IPS DF 4.7 (cell line): ENCODE measurements around the gene UTRN.

Experiments used
- DNase-seq: peaks from one replicate; pipeline ENCODE4 v3.0.0-alpha.2; 2013; ENCODE audit warnings: low spot score; ENCODE audit errors: extremely low read depth

Gene UTRN

DNA sequence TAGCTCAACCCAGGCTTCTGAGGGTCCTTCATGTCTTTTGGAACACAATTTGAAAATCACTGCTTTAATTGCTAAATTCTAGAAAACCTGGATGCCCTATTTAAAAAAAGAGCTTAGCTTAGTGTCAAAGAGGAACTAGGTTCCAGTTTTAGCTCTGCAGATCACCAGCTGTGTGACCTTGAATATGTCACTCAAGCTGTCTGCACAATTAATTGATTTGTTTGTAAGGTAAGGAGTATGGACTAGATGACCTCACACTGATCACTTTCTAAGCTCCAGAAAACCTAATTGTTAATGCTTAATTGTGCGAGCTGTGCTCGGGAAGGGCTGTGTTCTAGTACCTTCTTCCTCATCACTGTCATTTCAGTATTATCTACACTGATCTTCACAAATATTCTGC, 26.2 kb downstream of the UTRN start:
- DNase-seq = no peak

- DNase-seq = no peak
Measured at GRCh38 chr6:144314003-144314485, 28.9 kb downstream of the UTRN start.

GRCh38 chr6:144314562-144314961, 29.4 kb downstream of the UTRN start:
- DNase-seq = no peak

DNA sequence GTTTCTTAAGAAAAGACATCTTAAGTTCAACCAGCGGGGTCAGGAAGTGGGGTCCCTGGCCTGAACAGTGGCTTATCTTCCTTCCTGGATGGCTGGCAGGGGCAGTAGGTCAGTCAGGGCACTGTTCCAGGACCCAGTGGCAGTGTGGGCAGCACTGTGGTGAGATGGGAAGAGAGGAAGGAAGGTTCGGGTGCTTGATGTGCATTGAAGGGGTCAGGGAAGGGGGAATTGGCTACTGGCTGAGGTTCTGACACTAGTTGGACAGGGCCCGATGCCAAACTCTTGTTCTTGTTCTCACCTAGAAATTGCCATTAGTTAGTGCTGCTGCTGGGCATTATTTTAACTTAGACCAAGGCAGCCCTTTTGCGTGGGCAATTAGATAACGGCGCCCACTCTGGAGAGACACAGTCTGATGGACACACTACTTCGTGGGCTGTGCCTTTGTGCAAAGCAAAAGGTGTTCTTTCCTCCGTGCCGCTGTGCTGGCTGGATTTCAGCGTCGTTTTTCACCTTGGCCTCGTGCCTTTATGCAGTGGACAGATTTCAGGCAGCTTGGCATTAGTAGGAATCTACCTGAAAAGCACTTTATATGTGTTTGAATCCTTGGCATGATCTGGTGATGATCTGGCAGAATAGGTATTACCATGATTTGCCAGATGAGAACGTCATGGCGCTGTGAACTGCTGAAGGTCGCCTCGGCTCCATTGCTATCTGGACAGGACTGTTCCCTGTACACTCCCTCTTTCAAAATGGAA, 30.3 kb downstream of the UTRN start:
- DNase-seq = no peak

GRCh38 chr6:144315981-144316861, 31.1 kb downstream of the UTRN start:
- no peak for DNase-seq

GRCh38 chr6:144316862-144317195, 31.7 kb downstream of the UTRN start:
- DNase-seq = no peak

- DNase-seq = no peak
Measured at GRCh38 chr6:144317736-144318135, 32.6 kb downstream of the UTRN start.

GRCh38 chr6:144319211-144319610, 34.1 kb downstream of the UTRN start:
- DNase-seq = no peak

GRCh38 chr6:144320741-144321140, 35.6 kb downstream of the UTRN start:
- DNase-seq = no peak

GRCh38 chr6:144321839-144322591, 36.9 kb downstream of the UTRN start:
- no peak for DNase-seq

- no peak for DNase-seq
Measured at GRCh38 chr6:144325232-144325631, 40.1 kb downstream of the UTRN start.

DNA sequence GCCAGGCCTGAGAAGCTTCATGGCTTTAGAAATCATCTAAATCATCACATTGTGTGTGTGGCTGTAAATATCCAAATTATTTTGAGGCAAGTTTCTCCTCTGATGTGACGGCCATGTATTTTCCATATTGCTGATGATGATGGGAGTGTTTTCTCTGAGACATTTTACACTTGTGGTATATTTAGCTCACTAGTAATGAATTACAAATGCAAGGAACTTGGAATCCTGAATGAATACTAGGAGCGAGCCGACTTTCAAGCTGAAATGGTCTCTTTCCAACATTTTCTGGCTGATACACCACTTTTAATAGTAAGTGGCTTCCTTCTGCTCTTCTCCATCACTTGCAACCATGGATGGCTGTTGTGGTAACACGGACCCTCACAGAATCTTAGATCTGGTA, 41.3 kb downstream of the UTRN start:
- DNase-seq = no peak

DNA sequence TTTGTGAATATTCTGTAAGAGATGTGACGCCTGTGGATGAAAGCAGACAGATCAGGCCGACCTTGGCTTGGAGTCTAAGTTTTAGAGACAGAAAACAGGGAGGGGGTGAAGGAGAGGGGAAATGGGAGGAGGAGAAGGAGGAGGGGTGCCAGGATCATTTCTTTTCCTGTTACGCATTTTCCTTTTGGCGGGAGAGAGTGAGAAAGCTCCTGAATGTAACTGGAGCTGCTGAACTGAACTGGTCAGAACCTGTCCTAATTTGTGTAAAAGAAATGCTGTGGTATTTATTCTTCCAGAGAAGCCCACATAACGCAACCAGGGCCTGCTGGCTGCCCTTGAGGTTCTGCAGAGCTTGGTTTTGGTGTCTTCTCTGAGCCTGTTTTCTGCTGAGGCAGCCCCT, 41.9 kb downstream of the UTRN start:
- no peak for DNase-seq

- DNase-seq = peak; percentile 82
Measured at GRCh38 chr6:144330017-144330987, 45.2 kb downstream of the UTRN start.

- no peak for DNase-seq
Measured at GRCh38 chr6:144331491-144331969, 46.4 kb downstream of the UTRN start.

DNA sequence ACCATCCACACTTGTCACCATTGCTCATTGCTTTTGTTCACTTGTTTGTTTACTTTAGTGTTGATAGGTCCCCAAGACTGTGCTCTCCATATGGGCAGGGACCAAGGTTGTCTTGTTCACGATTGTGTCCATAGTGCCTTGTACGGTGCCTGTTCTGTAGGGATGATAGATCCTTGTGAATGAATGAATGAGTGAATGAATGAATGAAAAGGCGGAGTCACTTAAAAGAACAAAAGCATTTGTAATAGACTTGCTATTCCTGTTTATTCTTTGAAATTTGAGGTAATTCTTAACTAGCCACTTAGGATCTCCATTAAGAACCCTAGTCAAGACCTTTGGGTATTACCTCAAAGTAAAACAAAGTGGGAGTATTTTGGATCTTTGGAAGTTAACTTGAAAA, 47.0 kb downstream of the UTRN start:
- no peak for DNase-seq

DNA sequence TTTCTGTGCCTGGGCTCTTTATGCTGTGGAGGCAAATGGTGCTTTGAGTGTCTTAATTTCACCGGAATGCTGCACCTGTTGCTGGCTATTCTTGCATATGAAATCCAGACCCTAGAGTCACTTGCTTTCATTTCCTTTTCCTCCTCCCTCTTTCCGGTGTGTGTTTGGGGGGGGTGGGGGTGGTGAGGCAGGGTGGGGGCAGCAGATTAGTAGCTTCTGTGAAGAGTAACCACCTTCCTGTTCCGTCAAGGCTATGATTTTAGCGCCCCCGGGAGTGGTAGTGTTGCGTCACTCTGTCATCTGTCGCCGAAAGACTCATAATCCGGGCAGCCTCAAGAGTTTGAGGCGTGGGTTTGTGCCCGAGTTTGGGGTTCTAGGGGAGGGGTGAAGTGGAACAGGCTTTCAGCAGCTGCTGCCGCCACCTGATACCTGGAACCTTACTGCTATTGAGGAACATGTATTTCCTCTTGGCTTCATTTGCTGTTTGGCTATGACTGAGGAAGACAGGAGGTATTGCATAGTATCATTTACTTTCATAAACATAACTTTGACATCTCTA, 49.1 kb downstream of the UTRN start:
- no peak for DNase-seq
